IMR-90 (cell line): ENCODE measurements around the gene ROBO2. TPM values are rescaled to one million over a fixed set of nuclear protein-coding genes. Genes with fewer than 3 reads are reported as not detected.

ENCODE experiments used
- ATAC-seq: fragments of 200-7000 bp; cut with Tn5 transposase; 2 replicates; pipeline ENCODE4 v1.9.1; 2020; ENCODE audit warnings: low read depth, mild to moderate bottlenecking, moderate library complexity
- BruUV-seq: library from RNA; stranded (reverse); fragments of 400-500 nt; replicated peaks from 2 replicates; lab custom pipeline; 2021; lab: Mats Ljungman, UMichigan
- CTCF ChIA-PET: fragments of 300-600 bp; formaldehyde crosslinking; extraction: SDS; loops from one replicate; lab custom pipeline; 2021; ENCODE audit warnings: antibody characterized with exemption; lab: Yijun Ruan, JAX
- POLR2A ChIA-PET: fragments of 300-600 bp; sonication (Branson Sonifier 250); formaldehyde crosslinking; loops from one replicate; lab custom pipeline; 2022; ENCODE audit warnings: antibody characterized with exemption; ENCODE audit not compliant: unreplicated experiment; lab: Charles Lee
- DNase-seq: peaks from one replicate; pipeline ENCODE4 v3.0.0; 2013
- H2AFZ ChIP-seq: replicated peaks from 2 replicates; pipeline ENCODE3; 2013; ENCODE audit warnings: low read length, mild to moderate bottlenecking; ENCODE audit not compliant: poor library complexity
- H2AK5ac ChIP-seq: 2 replicates; pipeline ENCODE4 v1.6.1; 2013; ENCODE audit warnings: low read depth, low read length, inconsistent platforms
- H2AK9ac ChIP-seq: replicated peaks from 2 replicates; pipeline ENCODE3; 2013; ENCODE audit warnings: mild to moderate bottlenecking, low read depth, low read length, moderate library complexity; ENCODE audit not compliant: poor library complexity
- H2BK120ac ChIP-seq: 2 replicates; pipeline ENCODE4 v1.6.1; 2013; ENCODE audit warnings: low read depth, low read length, inconsistent platforms
- H2BK15ac ChIP-seq: 3 replicates; pipeline ENCODE4 v1.6.1; 2013; ENCODE audit warnings: low read depth, low read length, inconsistent platforms
- H2BK20ac ChIP-seq: 2 replicates; pipeline ENCODE4 v1.6.1; 2013; ENCODE audit warnings: low read depth, mild to moderate bottlenecking, inconsistent platforms, low read length, moderate library complexity
- H2BK5ac ChIP-seq: 2 replicates; pipeline ENCODE4 v1.6.1; 2013; ENCODE audit warnings: mild to moderate bottlenecking, low read depth, low read length, inconsistent platforms; ENCODE audit not compliant: poor library complexity, severe bottlenecking
- H3K14ac ChIP-seq: replicated peaks from 2 replicates; pipeline ENCODE4 v1.6.1; 2013; ENCODE audit warnings: low read depth, low read length, inconsistent platforms
- H3K18ac ChIP-seq: 2 replicates; pipeline ENCODE4 v1.6.1; 2013; ENCODE audit warnings: low read depth, low read length, control low read depth
- H3K23ac ChIP-seq: 2 replicates; pipeline ENCODE4 v1.6.1; 2013; ENCODE audit warnings: low read depth, low read length, inconsistent platforms
- H3K27ac ChIP-seq: 2 replicates; pipeline ENCODE4 v1.5.1; 2013; ENCODE audit warnings: mild to moderate bottlenecking, control low read depth, low read length; ENCODE audit not compliant: insufficient read depth
- H3K27me3 ChIP-seq: 2 replicates; pipeline ENCODE4 v1.6.1; 2013; ENCODE audit warnings: low read length; ENCODE audit not compliant: control insufficient read depth, insufficient read depth
- H3K36me3 ChIP-seq: 2 replicates; pipeline ENCODE4 v1.6.1; 2013; ENCODE audit warnings: low read length, mixed read lengths; ENCODE audit not compliant: control insufficient read depth, insufficient read depth
- H3K4ac ChIP-seq: 2 replicates; pipeline ENCODE4 v1.6.1; 2013; ENCODE audit warnings: low read depth, low read length, inconsistent platforms
- H3K4me1 ChIP-seq: 2 replicates; pipeline ENCODE4 v1.6.1; 2013; ENCODE audit warnings: low read length, mixed read lengths; ENCODE audit not compliant: control insufficient read depth, insufficient read depth
- H3K4me2 ChIP-seq: 2 replicates; pipeline ENCODE4 v1.6.1; 2013; ENCODE audit warnings: low read depth, mild to moderate bottlenecking, control low read depth, low read length, moderate library complexity
- H3K4me3 ChIP-seq: 2 replicates; pipeline ENCODE4 v1.5.1; 2013; ENCODE audit warnings: low read depth, mild to moderate bottlenecking, control low read depth, low read length, moderate library complexity; ENCODE audit not compliant: insufficient read depth
- H3K56ac ChIP-seq: 2 replicates; pipeline ENCODE4 v1.6.1; 2013; ENCODE audit warnings: low read length, inconsistent platforms; ENCODE audit not compliant: insufficient read depth; ENCODE audit errors: extremely low read depth
- H3K79me1 ChIP-seq, 2 experiments: 2 replicates each; pipeline ENCODE4 v1.6.1; 2013; ENCODE audit warnings: low read length in 2 of 2, inconsistent platforms in 1 of 2, low read depth in 1 of 2
- H3K9ac ChIP-seq: 2 replicates; pipeline ENCODE4 v1.6.1; 2013; ENCODE audit warnings: low read depth, low read length, control low read depth
- H3K9me1 ChIP-seq: 2 replicates; pipeline ENCODE4 v1.6.1; 2013; ENCODE audit warnings: low read length, inconsistent platforms; ENCODE audit not compliant: insufficient read depth
- H3K9me3 ChIP-seq: 2 replicates; pipeline ENCODE4 v1.6.1; 2013; ENCODE audit warnings: low read length; ENCODE audit not compliant: control insufficient read depth, insufficient read depth
- H4K20me1 ChIP-seq: 2 replicates; pipeline ENCODE4 v1.6.1; 2013; ENCODE audit warnings: low read length, inconsistent platforms; ENCODE audit not compliant: insufficient read depth
- H4K5ac ChIP-seq: 2 replicates; pipeline ENCODE4 v1.6.1; 2013; ENCODE audit warnings: mild to moderate bottlenecking, low read depth, low read length, control low read depth
- H4K8ac ChIP-seq, 2 experiments: 2 replicates each; pipeline ENCODE4 v1.6.1; 2013; ENCODE audit warnings: low read depth in 2 of 2, low read length in 2 of 2, control low read depth in 1 of 2, inconsistent platforms in 1 of 2
- H4K91ac ChIP-seq: 2 replicates; pipeline ENCODE4 v1.6.1; 2013; ENCODE audit warnings: low read depth, low read length, inconsistent platforms; ENCODE audit not compliant: insufficient read depth
- CEBPB ChIP-seq: IDR thresholded peaks from 2 replicates; pipeline ENCODE4 v1.6.1; 2012; ENCODE audit warnings: low read depth, low read length, improper control_type of control experiment
- CHD1 ChIP-seq: IDR thresholded peaks from 2 replicates; pipeline ENCODE4 v1.6.1; 2012; ENCODE audit warnings: low read depth, low read length, improper control_type of control experiment
- RAD21 ChIP-seq: IDR thresholded peaks from 2 replicates; pipeline ENCODE4 v1.6.1; 2012; ENCODE audit warnings: low read length, improper control_type of control experiment
- RCOR1 ChIP-seq: IDR thresholded peaks from 2 replicates; pipeline ENCODE4 v1.6.1; 2012; ENCODE audit warnings: mild to moderate bottlenecking, low read length, improper control_type of control experiment; ENCODE audit not compliant: insufficient replicate concordance
- SMC3 ChIP-seq: fragments of 150-350 bp; IDR thresholded peaks from 2 replicates; pipeline ENCODE4 v1.6.1; 2016; ENCODE audit warnings: low read depth, mild to moderate bottlenecking, antibody characterized with exemption, low read length, moderate library complexity
- WGBS, 2 experiments: methylation state at CpG; one replicate each; pipeline versions ENCODE4 v1.1.5 to v1.1.7; 2013; ENCODE audit warnings: missing lambda C conversion rate in 2 of 2; ENCODE audit not compliant: insufficient read length in 1 of 2; ENCODE audit errors: extremely low coverage in 2 of 2; 5-methylcytosine and 5-hydroxymethylcytosine counted together
- dilution Hi-C: fragments of 300-500 bp; cut with HindIII; formaldehyde crosslinking; loops from one replicate; pipeline ENCODE4 v1.14.3; 2018; ENCODE audit warnings: low sequenced_read_pairs; ENCODE audit not compliant: unreplicated experiment
- in situ Hi-C: fragments of 300-500 bp; cut with MboI; formaldehyde crosslinking; loops from 3 replicates; pipeline ENCODE4 v1.14.3; 2019; ENCODE audit warnings: low sequenced_read_pairs, inconsistent platforms, mixed read lengths
- intact Hi-C: fragments of 100-400 bp; cut with micrococcal nuclease; formaldehyde crosslinking; loops from 2 replicates; pipeline ENCODE4 v1.10.0; 2022
- polyA plus RNA-seq, 3 experiments: library from polyadenylated mRNA; depleted of rRNA; stranded (reverse); fragments of >200 nt; gene quantifications; 2 replicates each; pipeline ENCODE4 v1.2.3, GENCODE V29; 2012; ENCODE audit warnings: low replicate concordance in 1 of 3
- total RNA-seq: library from RNA; depleted of rRNA; stranded (reverse); fragments of >200 nt; gene quantifications from 2 replicates; pipeline ENCODE4 v1.2.3, GENCODE V29; 2012

Gene ROBO2
- total and polyA plus RNA-seq, 2 of the 4 experiments (the other 2 are of a cell fraction) = 9.3 to 14.5 TPM

- dilution Hi-C loops = no loop called here
- H3K4me2 ChIP-seq = no peak overlapping the region
- H3K36me3 ChIP-seq = no peaks in the 10 kb centered on the region
- H3K4ac ChIP-seq = no peak overlapping the region
- CTCF ChIA-PET = interaction anchor here (1.7 kb wide), 1 partner anchor 10 kb away, joined by 5 read pairs; no protein-coding TSS in a partner anchor
- H3K4me3 ChIP-seq = no peak overlapping the region
- no peak overlapping the region for H4K91ac ChIP-seq
- intact Hi-C loops = no loop called here
- no peaks in the 10 kb centered on the region for H3K9me1 ChIP-seq
- no peaks in the 10 kb centered on the region for H4K20me1 ChIP-seq
- BruUV-seq = no TSS peak
- H3K23ac ChIP-seq = no peak overlapping the region
- POLR2A ChIA-PET = no interaction called here
- H4K8ac ChIP-seq = no peak overlapping the region
- H2BK120ac ChIP-seq = no peak overlapping the region
- H3K79me1 ChIP-seq = no peaks in the 10 kb centered on the region
- no peak overlapping the region for H3K9ac ChIP-seq
- no peak for TF ChIP-seq CHD1
- no peak for TF ChIP-seq RCOR1
- TF ChIP-seq SMC3 = no peak
- TF ChIP-seq RAD21 = no peak
- TF ChIP-seq CEBPB = no peak
- H2BK20ac ChIP-seq = no peak overlapping the region
- H2BK15ac ChIP-seq = no peak overlapping the region
- no peak overlapping the region for H2AK9ac ChIP-seq
- H4K5ac ChIP-seq = no peak overlapping the region
- 100% methylated on average over 1 to 3 of the region's 3 CpGs for WGBS, 2 experiments
- no peak overlapping the region for H3K27ac ChIP-seq
- H2AFZ ChIP-seq = no peak overlapping the region
- H3K18ac ChIP-seq = no peak overlapping the region
- DNase-seq = no peak
- in situ Hi-C loops = no loop called here
- no peaks in the 10 kb centered on the region for H3K4me1 ChIP-seq
- no peaks in the 10 kb centered on the region for H3K9me3 ChIP-seq
- H2BK5ac ChIP-seq = no peak overlapping the region
- no peaks in the 10 kb centered on the region for H3K27me3 ChIP-seq
- ATAC-seq = no peak
- H2AK5ac ChIP-seq = no peak overlapping the region
- no peak overlapping the region for H3K14ac ChIP-seq
- H3K56ac ChIP-seq = no peak overlapping the region
Measured at GRCh38 chr3:77267589-77267988, 227.7 kb downstream of the ROBO2 start.
